GM12864 (cell line): ENCODE measurements around the gene PDE4D.

Source experiments
- DNase-seq: peaks from one replicate; pipeline ENCODE4 v3.0.0-alpha.2; 2011; ENCODE audit warnings: low read depth
- H3K4me3 ChIP-seq: 2 replicates; pipeline ENCODE4 v1.5.1; 2011; ENCODE audit warnings: mild to moderate bottlenecking, low read depth, low read length, control low read depth
- CTCF ChIP-seq: IDR thresholded peaks from 2 replicates; pipeline ENCODE4 v1.5.1; 2011; ENCODE audit warnings: low read depth, mild to moderate bottlenecking, moderate library complexity, low read length, control low read depth, inconsistent platforms; ENCODE audit errors: missing control alignments

The PDE4D gene

GRCh38 chr5:59218424-59219045, 675.0 kb downstream of the PDE4D start:
- no peak overlapping the region for H3K4me3 ChIP-seq
- no peak for DNase-seq
- TF ChIP-seq CTCF = peak; percentile 8

GRCh38 chr5:59216841-59217240, 676.7 kb downstream of the PDE4D start:
- TF ChIP-seq CTCF = no peak
- no peak for DNase-seq
- no peak overlapping the region for H3K4me3 ChIP-seq

GRCh38 chr5:59212596-59212995, 680.9 kb downstream of the PDE4D start:
- DNase-seq = no peak
- TF ChIP-seq CTCF = no peak

GRCh38 chr5:59209758-59210359, 683.7 kb downstream of the PDE4D start:
- DNase-seq = no peak
- no peak overlapping the region for H3K4me3 ChIP-seq
- no peak for TF ChIP-seq CTCF

More at GRCh38 chr5:59212596-59212995, 680.9 kb downstream of the PDE4D start:
- no peak overlapping the region for H3K4me3 ChIP-seq

GRCh38 chr5:59208474-59208873, 685.1 kb downstream of the PDE4D start:
- no peak for DNase-seq
- TF ChIP-seq CTCF = no peak
- no peak overlapping the region for H3K4me3 ChIP-seq

GRCh38 chr5:59207401-59207800, 686.1 kb downstream of the PDE4D start:
- TF ChIP-seq CTCF = no peak
- no peak for DNase-seq
- no peak overlapping the region for H3K4me3 ChIP-seq

GRCh38 chr5:59206132-59206581, 687.4 kb downstream of the PDE4D start:
- DNase-seq = no peak
- H3K4me3 ChIP-seq = no peak overlapping the region
- no peak for TF ChIP-seq CTCF
